ENCODE data around the gene MSRB3.
A peak's percentile ranks its signal among the peaks of the same experiment; 100 is the strongest.

MSRB3 gene

GRCh38 chr12:65327207-65328076 lies 49.0 kb downstream of the MSRB3 start:
- no peak for DNase-seq

GRCh38 chr12:65329721-65330120 lies 51.2 kb downstream of the MSRB3 start:
- no peak for DNase-seq

- DNase-seq, result no peak
Observed at GRCh38 chr12:65330331-65330730, 51.8 kb downstream of the MSRB3 start.

- DNase-seq, result no peak
Observed at GRCh38 chr12:65331456-65331855, 53.0 kb downstream of the MSRB3 start.

GRCh38 chr12:65333649-65334048 lies 55.2 kb downstream of the MSRB3 start:
- DNase-seq, result no peak

GRCh38 chr12:65334521-65334920 lies 56.0 kb downstream of the MSRB3 start:
- no peak for DNase-seq

GRCh38 chr12:65335021-65335714 lies 56.7 kb downstream of the MSRB3 start:
- peak; percentile 7 for DNase-seq

GRCh38 chr12:65335981-65336380 lies 57.5 kb downstream of the MSRB3 start:
- DNase-seq, result no peak

GRCh38 chr12:65339161-65339560 lies 60.7 kb downstream of the MSRB3 start:
- DNase-seq, result no peak

GRCh38 chr12:65343230-65343629 lies 64.7 kb downstream of the MSRB3 start:
- DNase-seq, result no peak

GRCh38 chr12:65343801-65344200 lies 65.3 kb downstream of the MSRB3 start:
- DNase-seq, result no peak

- DNase-seq, result no peak
Observed at GRCh38 chr12:65355461-65355860, 77.0 kb downstream of the MSRB3 start.

GRCh38 chr12:65362234-65363031 lies 84.0 kb downstream of the MSRB3 start:
- no peak for DNase-seq

GRCh38 chr12:65364046-65364445 lies 85.6 kb downstream of the MSRB3 start:
- no peak for DNase-seq

GRCh38 chr12:65367396-65367795 lies 88.9 kb downstream of the MSRB3 start:
- DNase-seq, result no peak

- no peak for DNase-seq
Observed at GRCh38 chr12:65368055-65368454, 89.6 kb downstream of the MSRB3 start.

GRCh38 chr12:65372574-65372973 lies 94.1 kb downstream of the MSRB3 start:
- no peak for DNase-seq

GRCh38 chr12:65384240-65384639 lies 105.8 kb downstream of the MSRB3 start:
- DNase-seq, result no peak

- DNase-seq, result no peak
Observed at GRCh38 chr12:65387396-65387795, 108.9 kb downstream of the MSRB3 start.

GRCh38 chr12:65389436-65389835 lies 111.0 kb downstream of the MSRB3 start:
- no peak for DNase-seq

GRCh38 chr12:65391711-65392110 lies 113.2 kb downstream of the MSRB3 start:
- no peak for DNase-seq

- no peak for DNase-seq
Observed at GRCh38 chr12:65392491-65392890, 114.0 kb downstream of the MSRB3 start.

GRCh38 chr12:65403188-65403587 lies 124.7 kb downstream of the MSRB3 start:
- no peak for DNase-seq

Data from suppressor macrophage treated with lipopolysaccharide for 4 hours (primary cell).